ENCODE measurements around the gene PCDHGA11.
"Not testable (repeated sequence)": the region's sequence is repeated elsewhere in the genome, so short reads cannot be mapped to it uniquely, and the experiment has no call there.

DNA sequence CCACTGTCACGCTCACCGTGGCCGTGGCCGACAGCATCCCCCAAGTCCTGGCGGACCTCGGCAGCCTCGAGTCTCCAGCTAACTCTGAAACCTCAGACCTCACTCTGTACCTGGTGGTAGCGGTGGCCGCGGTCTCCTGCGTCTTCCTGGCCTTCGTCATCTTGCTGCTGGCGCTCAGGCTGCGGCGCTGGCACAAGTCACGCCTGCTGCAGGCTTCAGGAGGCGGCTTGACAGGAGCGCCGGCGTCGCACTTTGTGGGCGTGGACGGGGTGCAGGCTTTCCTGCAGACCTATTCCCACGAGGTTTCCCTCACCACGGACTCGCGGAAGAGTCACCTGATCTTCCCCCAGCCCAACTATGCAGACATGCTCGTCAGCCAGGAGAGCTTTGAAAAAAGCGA lies 11.9 kb downstream of the PCDHGA11 start:
- not testable (repeated sequence) for TF ChIP-seq CTCF (IDR thresholded peaks at IDR 0.05 in 2 of 3, conservative IDR thresholded peaks at IDR 0.05 in 1 of 3; ENCODE audit: insufficient read depth in 2 of 3, low read depth in 1 of 3, low read length in 3 of 3); SIN3A (IDR thresholded peaks at IDR 0.05; ENCODE audit: borderline replicate concordance in 2 of 2, control insufficient read depth in 1 of 2, low read depth in 2 of 2, low read length in 2 of 2); EZH2 (IDR thresholded peaks at IDR 0.05; ENCODE audit: borderline replicate concordance, low read depth, low read length)
